OCI-LY1 (cell line): Measurements from ENCODE around the gene CLUH.

Experiments used
- H2AFZ ChIP-seq: fragments of 200-600 bp; sonication (generic), shearing (Covaris generic); 2 replicates; pipeline ENCODE4 v1.6.0; 2014; ENCODE audit warnings: antibody characterized with exemption, mild to moderate bottlenecking, low read length
- H3F3A ChIP-seq: fragments of 200-600 bp; sonication (generic), shearing (Covaris generic); 2 replicates; pipeline ENCODE4 v1.6.0; 2014; ENCODE audit warnings: mild to moderate bottlenecking, antibody characterized with exemption, low read length, moderate library complexity; ENCODE audit not compliant: insufficient read depth
- H3K27ac ChIP-seq: fragments of 200-600 bp; sonication (generic); 2 replicates; pipeline ENCODE4 v1.5.1; 2014; ENCODE audit warnings: low read length, mixed run types, mild to moderate bottlenecking, low read depth; ENCODE audit not compliant: poor library complexity, severe bottlenecking
- H3K27me3 ChIP-seq: fragments of 200-600 bp; sonication (generic); 2 replicates; pipeline ENCODE4 v1.6.0; 2014; ENCODE audit warnings: antibody characterized with exemption, mild to moderate bottlenecking, low read length, moderate library complexity; ENCODE audit not compliant: insufficient read depth
- H3K36me3 ChIP-seq: fragments of 200-600 bp; sonication (generic); 2 replicates; pipeline ENCODE4 v1.6.1; 2014; ENCODE audit warnings: mild to moderate bottlenecking, antibody characterized with exemption, low read length, moderate library complexity, mixed read lengths; ENCODE audit not compliant: insufficient read depth
- H3K4me1 ChIP-seq: fragments of 200-600 bp; sonication (generic); 2 replicates; pipeline ENCODE4 v1.5.1; 2014; ENCODE audit warnings: mild to moderate bottlenecking, low read length, moderate library complexity; ENCODE audit not compliant: insufficient read depth, severe bottlenecking
- H3K4me2 ChIP-seq: fragments of 200-600 bp; sonication (generic), shearing (Covaris generic); 2 replicates; pipeline ENCODE4 v1.6.1; 2014; ENCODE audit warnings: low read length
- H3K4me3 ChIP-seq: fragments of 200-600 bp; sonication (generic); 2 replicates; pipeline ENCODE4 v1.5.1; 2014; ENCODE audit warnings: low read length, low read depth, mild to moderate bottlenecking, mixed read lengths; ENCODE audit not compliant: poor library complexity, severe bottlenecking
- H3K79me2 ChIP-seq: fragments of 200-600 bp; shearing (Covaris generic); 2 replicates; pipeline ENCODE4 v1.6.1; 2016; ENCODE audit warnings: mixed run types, low read length, mixed read lengths; ENCODE audit not compliant: insufficient read depth
- H3K9ac ChIP-seq: fragments of 200-600 bp; sonication (generic), shearing (Covaris generic); 2 replicates; pipeline ENCODE4 v1.6.1; 2014; ENCODE audit warnings: mild to moderate bottlenecking, low read length, mixed read lengths
- H3K9me2 ChIP-seq: fragments of 200-600 bp; sonication (generic), shearing (Covaris generic); 2 replicates; pipeline ENCODE4 v1.6.1; 2014; ENCODE audit warnings: low read depth, mild to moderate bottlenecking, low read length, mixed read lengths
- H3K9me3 ChIP-seq: fragments of 200-600 bp; shearing (Covaris generic); 2 replicates; pipeline ENCODE4 v1.6.1; 2014; ENCODE audit warnings: low read length, mixed read lengths
- H4K20me1 ChIP-seq: fragments of 200-600 bp; sonication (generic), shearing (Covaris generic); 2 replicates; pipeline ENCODE4 v1.6.0; 2016; ENCODE audit warnings: mild to moderate bottlenecking, low read length; ENCODE audit not compliant: insufficient read depth
- CTCF ChIP-seq: fragments of 200-600 bp; sonication (generic), shearing (Covaris generic); IDR thresholded peaks from 2 replicates; pipeline ENCODE4 v1.5.1; 2017; ENCODE audit warnings: mild to moderate bottlenecking, antibody characterized with exemption, low read length, moderate library complexity, mixed read lengths
- EZH2 ChIP-seq: fragments of 200-600 bp; sonication (generic), shearing (Covaris generic); IDR thresholded peaks from 2 replicates; pipeline ENCODE4 v1.8.0; 2017; ENCODE audit warnings: borderline replicate concordance, mixed run types, mild to moderate bottlenecking, antibody characterized with exemption, low read length, moderate library complexity, mixed read lengths

CLUH gene

GRCh38 chr17:2688351-2689342, 22.9 kb downstream of the CLUH start:
- peak overlapping the region; percentile 71 for H3K27ac ChIP-seq
- no peak overlapping the region for H2AFZ ChIP-seq
- no peak overlapping the region for H3K4me3 ChIP-seq
- H3K4me1 ChIP-seq, result peaks cover 30% of the 10 kb centered on the region
- no peaks in the 10 kb centered on the region for H4K20me1 ChIP-seq
- H3F3A ChIP-seq, result no peaks in the 10 kb centered on the region
- peaks cover 45% of the 10 kb centered on the region for H3K36me3 ChIP-seq
- no peaks in the 10 kb centered on the region for H3K9me2 ChIP-seq
- H3K9me3 ChIP-seq, result no peaks in the 10 kb centered on the region
- no peaks in the 10 kb centered on the region for H3K79me2 ChIP-seq
- H3K27me3 ChIP-seq, result no peaks in the 10 kb centered on the region
- H3K9ac ChIP-seq, result no peak overlapping the region
- H3K4me2 ChIP-seq, result no peak overlapping the region; the same call in 1 of the 2 replicates
- TF ChIP-seq EZH2, result no peak
- no peak for TF ChIP-seq CTCF

GRCh38 chr17:2687074-2687418, 24.5 kb downstream of the CLUH start:
- peak overlapping the region; percentile 43 for H3K27ac ChIP-seq
- no peaks in the 10 kb centered on the region for H3K27me3 ChIP-seq
- no peak overlapping the region for H3K4me3 ChIP-seq
- peaks cover 46% of the 10 kb centered on the region; the same call in 1 of the 2 replicates for H3K36me3 ChIP-seq
- H3K79me2 ChIP-seq, result no peaks in the 10 kb centered on the region
- no peak overlapping the region for H3K9ac ChIP-seq
- TF ChIP-seq EZH2 (no peak), CTCF (no peak)
- H3K9me3 ChIP-seq, result no peaks in the 10 kb centered on the region
- peaks cover 30% of the 10 kb centered on the region for H3K4me1 ChIP-seq
- H3F3A ChIP-seq, result no peaks in the 10 kb centered on the region
- H4K20me1 ChIP-seq, result no peaks in the 10 kb centered on the region
- H2AFZ ChIP-seq, result no peak overlapping the region
- H3K4me2 ChIP-seq, result no peak overlapping the region
- H3K9me2 ChIP-seq, result no peaks in the 10 kb centered on the region

GRCh38 chr17:2685696-2686095, 25.9 kb downstream of the CLUH start:
- Histone ChIP-seq H3K9me2 (no peaks in the 10 kb centered on the region), H3K9me3 (no peaks in the 10 kb centered on the region), H3K79me2 (no peaks in the 10 kb centered on the region), H2AFZ (no peak overlapping the region), H3K4me1 (peaks cover 25% of the 10 kb centered on the region), H3F3A (no peaks in the 10 kb centered on the region), H3K9ac (no peak overlapping the region), H3K36me3 (peaks cover 47% of the 10 kb centered on the region), H3K27me3 (no peaks in the 10 kb centered on the region), H3K4me3 (no peak overlapping the region), H3K27ac (no peak overlapping the region), H3K4me2 (no peak overlapping the region), H4K20me1 (no peaks in the 10 kb centered on the region)
- TF ChIP-seq CTCF (no peak), EZH2 (no peak)
